Liver (tissue), 9 donors: ENCODE results near the gene KCNJ14. TPM values are rescaled to one million over a fixed set of nuclear protein-coding genes. Genes with fewer than 3 reads are reported as not detected.

Experiments
- DNase-seq: peaks from one replicate; pipeline ENCODE4 v3.0.0-alpha.2; 2017; ENCODE audit warnings: low spot score
- H3K27ac ChIP-seq, 2 donors: one replicate each; pipeline ENCODE4 v1.7.0; 2013; ENCODE audit warnings: inconsistent platforms in 2 of 2, low read length in 2 of 2, control low read depth in 1 of 2, low read depth in 1 of 2, mild to moderate bottlenecking in 1 of 2
- H3K27me3 ChIP-seq, 4 donors: one replicate each; pipeline versions ENCODE4 v1.6.1 to v1.7.0; 2013; ENCODE audit warnings: low read length in 3 of 4, inconsistent platforms in 1 of 4, mild to moderate bottlenecking in 1 of 4, moderate library complexity in 1 of 4; ENCODE audit not compliant: control insufficient read depth in 4 of 4, insufficient read depth in 4 of 4
- H3K36me3 ChIP-seq, 4 donors: one replicate each; pipeline versions ENCODE4 v1.6.1 to v1.7.0; 2013; ENCODE audit warnings: low read length in 3 of 4, mild to moderate bottlenecking in 3 of 4, low read depth in 1 of 4, moderate library complexity in 1 of 4; ENCODE audit not compliant: control insufficient read depth in 4 of 4, insufficient read depth in 3 of 4
- H3K4me1 ChIP-seq, 4 donors: one replicate each; pipeline versions ENCODE4 v1.6.1 to v1.7.0; 2013; ENCODE audit warnings: low read length in 3 of 4, mild to moderate bottlenecking in 3 of 4, moderate library complexity in 1 of 4; ENCODE audit not compliant: control insufficient read depth in 4 of 4, insufficient read depth in 4 of 4
- H3K4me3 ChIP-seq, 3 donors: one replicate each; pipeline versions ENCODE4 v1.6.1 to v1.7.0; 2013; ENCODE audit warnings: low read length in 3 of 3, control low read depth in 1 of 3, low read depth in 1 of 3, mild to moderate bottlenecking in 1 of 3
- H3K9ac ChIP-seq, 2 donors: one replicate each; pipeline ENCODE4 v1.7.0; 2013; ENCODE audit warnings: low read length in 2 of 2, mild to moderate bottlenecking in 2 of 2, moderate library complexity in 2 of 2, control low read depth in 1 of 2, low read depth in 1 of 2
- H3K9me3 ChIP-seq, 4 donors: one replicate each; pipeline versions ENCODE4 v1.6.1 to v1.7.0; 2013; ENCODE audit warnings: low read length in 3 of 4; ENCODE audit not compliant: control insufficient read depth in 4 of 4
- EGR1 ChIP-seq, 2 donors: IDR thresholded peaks; 2 replicates each; pipeline ENCODE4 v1.6.1; 2016 to 2018; ENCODE audit warnings: antibody characterized with exemption in 2 of 2, low read depth in 2 of 2
- FOXA1 ChIP-seq: IDR thresholded peaks from 2 replicates; pipeline ENCODE4 v1.6.1; 2016; ENCODE audit warnings: antibody characterized with exemption
- FOXA2 ChIP-seq: IDR thresholded peaks from 2 replicates; pipeline ENCODE4 v1.6.1; 2016; ENCODE audit warnings: antibody characterized with exemption
- GABPA ChIP-seq, 2 donors: IDR thresholded peaks in 1 of 2; conservative IDR thresholded peaks in 1 of 2; 2 replicates each; pipeline ENCODE4 v1.6.1; 2016; ENCODE audit warnings: antibody characterized with exemption in 2 of 2, mild to moderate bottlenecking in 1 of 2, moderate library complexity in 1 of 2
- HNF4A ChIP-seq, 2 donors: conservative IDR thresholded peaks; 2 replicates each; pipeline ENCODE4 v1.6.1; 2016; ENCODE audit warnings: antibody characterized with exemption in 2 of 2, mild to moderate bottlenecking in 2 of 2
- HNF4G ChIP-seq: IDR thresholded peaks from 2 replicates; pipeline ENCODE4 v1.6.1; 2016; ENCODE audit warnings: antibody characterized with exemption
- JUND ChIP-seq, 2 donors: IDR thresholded peaks; 2 replicates each; pipeline ENCODE4 v1.6.1; 2016; ENCODE audit warnings: antibody characterized with exemption in 2 of 2
- NR2F2 ChIP-seq: IDR thresholded peaks from 2 replicates; pipeline ENCODE4 v1.6.1; 2016; ENCODE audit warnings: antibody characterized with exemption
- SP1 ChIP-seq: IDR thresholded peaks from 2 replicates; pipeline ENCODE4 v1.6.1; 2018; ENCODE audit warnings: antibody characterized with exemption, mild to moderate bottlenecking
- TAF1 ChIP-seq: conservative IDR thresholded peaks from 2 replicates; pipeline ENCODE4 v1.6.1; 2016; ENCODE audit warnings: antibody characterized with exemption, mild to moderate bottlenecking
- YY1 ChIP-seq: IDR thresholded peaks from 2 replicates; pipeline ENCODE4 v1.6.1; 2016; ENCODE audit warnings: antibody characterized with exemption, mild to moderate bottlenecking
- WGBS: extraction: QIAGEN DNeasy Blood & Tissue Kit; methylation state at CpG from one replicate; pipeline ENCODE4 v1.1.7; 2013; 5-methylcytosine and 5-hydroxymethylcytosine counted together
- polyA plus RNA-seq, 2 donors: library from polyadenylated mRNA; stranded (reverse) in 1 of 2; unstranded in 1 of 2; fragments of 200-250 nt in 1 of 2; fragments of >200 nt in 1 of 2; fragmentation: Nextera tagmentation in 1 of 2; extraction: Ambion mirVana in 1 of 2; gene quantifications; one replicate each; pipeline versions ENCODE4 v1.2.1 to v1.2.3, GENCODE V29; 2013 to 2015
- total RNA-seq, 2 donors: library from RNA; depleted of rRNA; stranded (reverse); fragments of >200 nt; gene quantifications; one replicate each; pipeline ENCODE4 v1.2.3, GENCODE V29; 2014
- TF ChIP-seq, protein P1 (sequence below): IDR thresholded peaks from 2 replicates; pipeline ENCODE4 v1.6.1; 2016; ENCODE audit warnings: antibody characterized with exemption
- TF ChIP-seq, protein P2 (sequence below): IDR thresholded peaks from 2 replicates; pipeline ENCODE4 v1.6.1; 2016; ENCODE audit warnings: antibody characterized with exemption
- TF ChIP-seq, protein P3 (sequence below): IDR thresholded peaks from 2 replicates; pipeline ENCODE4 v1.6.1; 2016; ENCODE audit warnings: antibody characterized with exemption
- TF ChIP-seq, protein P4 (sequence below): fragments of 150-350 bp; IDR thresholded peaks from 2 replicates; pipeline ENCODE4 v1.5.1; 2017; ENCODE audit warnings: improper control_type of control experiment, low read depth, low read length; ENCODE audit not compliant: missing input control
- donor health status: healthy.
- donor health status: healthy.
- donor health status: healthy.
- donor health status: healthy.
- donor health status: healthy.

Gene KCNJ14
- total and polyA plus RNA-seq, 4 donors: 0.06 to 0.92 (median 0.17) TPM

DNA sequence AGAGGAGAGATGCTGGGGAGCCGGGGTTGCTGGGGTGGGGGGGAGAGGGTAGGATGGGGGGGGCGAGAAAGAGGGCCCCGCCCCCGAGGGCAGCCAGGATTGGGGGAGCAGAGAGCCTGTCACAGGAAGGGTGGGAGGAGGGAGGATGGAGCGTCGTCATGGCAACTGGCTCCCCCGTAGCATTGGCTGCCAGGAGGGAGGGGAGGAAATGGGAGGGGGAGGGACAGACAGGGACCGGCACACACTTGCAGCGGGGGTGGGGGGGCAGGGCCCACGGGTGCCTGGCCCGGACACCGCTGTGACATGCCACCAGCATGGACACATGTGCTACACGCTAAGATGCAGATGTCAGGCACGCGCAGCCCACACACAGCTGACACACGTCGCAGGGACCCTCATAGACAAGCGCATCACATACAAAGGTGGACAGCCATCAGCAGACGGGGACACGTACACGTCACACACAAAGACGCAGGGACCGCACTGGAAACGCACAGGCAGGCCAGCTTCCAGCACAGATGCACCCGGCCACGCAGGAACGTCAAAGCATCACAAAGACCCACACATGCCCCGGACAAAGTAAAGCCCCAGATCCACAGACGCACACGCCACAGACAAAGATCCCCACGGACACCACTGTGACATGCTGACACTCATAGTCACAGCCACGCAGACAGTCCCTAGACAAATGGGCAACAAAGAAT lies 56.6 kb downstream of the KCNJ14 start, which contains the start of gene LMTK3:
Gene LMTK3 (minus strand): TSS at position 36 of the 704 bp plus-strand sequence. CDS start 259 bp downstream, outside the sequence.
- Histone ChIP-seq H3K4me3 (no peak within 1 kb of the TSS), H3K27ac (no peak within 1 kb of the TSS), H3K4me1 (peaks cover 0 to 9% (median 1%) of the 10 kb centered on the region in 4 donors), H3K27me3 (peaks cover 0 to 8% (median 2%) of the 10 kb centered on the region in 4 donors), H3K9ac (no peak within 1 kb of the TSS), H3K9me3 (no peaks in the 10 kb centered on the region), H3K36me3 (no peaks in the 10 kb centered on the region)
- TF ChIP-seq, protein P1, sequence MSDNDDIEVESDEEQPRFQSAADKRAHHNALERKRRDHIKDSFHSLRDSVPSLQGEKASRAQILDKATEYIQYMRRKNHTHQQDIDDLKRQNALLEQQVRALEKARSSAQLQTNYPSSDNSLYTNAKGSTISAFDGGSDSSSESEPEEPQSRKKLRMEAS: no peak
- no peak for TF ChIP-seq FOXA1
- TF ChIP-seq HNF4G: no peak
- TF ChIP-seq TAF1: no peak
- no peak for TF ChIP-seq EGR1 (IDR thresholded peaks at IDR 0.05; ENCODE audit: low read depth in 2 of 2)
- TF ChIP-seq, protein P2, sequence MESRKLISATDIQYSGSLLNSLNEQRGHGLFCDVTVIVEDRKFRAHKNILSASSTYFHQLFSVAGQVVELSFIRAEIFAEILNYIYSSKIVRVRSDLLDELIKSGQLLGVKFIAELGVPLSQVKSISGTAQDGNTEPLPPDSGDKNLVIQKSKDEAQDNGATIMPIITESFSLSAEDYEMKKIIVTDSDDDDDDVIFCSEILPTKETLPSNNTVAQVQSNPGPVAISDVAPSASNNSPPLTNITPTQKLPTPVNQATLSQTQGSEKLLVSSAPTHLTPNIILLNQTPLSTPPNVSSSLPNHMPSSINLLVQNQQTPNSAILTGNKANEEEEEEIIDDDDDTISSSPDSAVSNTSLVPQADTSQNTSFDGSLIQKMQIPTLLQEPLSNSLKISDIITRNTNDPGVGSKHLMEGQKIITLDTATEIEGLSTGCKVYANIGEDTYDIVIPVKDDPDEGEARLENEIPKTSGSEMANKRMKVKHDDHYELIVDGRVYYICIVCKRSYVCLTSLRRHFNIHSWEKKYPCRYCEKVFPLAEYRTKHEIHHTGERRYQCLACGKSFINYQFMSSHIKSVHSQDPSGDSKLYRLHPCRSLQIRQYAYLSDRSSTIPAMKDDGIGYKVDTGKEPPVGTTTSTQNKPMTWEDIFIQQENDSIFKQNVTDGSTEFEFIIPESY: no peak
- no peak for TF ChIP-seq JUND (IDR thresholded peaks at IDR 0.05)
- TF ChIP-seq SP1: no peak
- TF ChIP-seq, protein P3, sequence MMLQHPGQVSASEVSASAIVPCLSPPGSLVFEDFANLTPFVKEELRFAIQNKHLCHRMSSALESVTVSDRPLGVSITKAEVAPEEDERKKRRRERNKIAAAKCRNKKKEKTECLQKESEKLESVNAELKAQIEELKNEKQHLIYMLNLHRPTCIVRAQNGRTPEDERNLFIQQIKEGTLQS: no peak
- TF ChIP-seq GABPA (IDR thresholded peaks at IDR 0.05 in 1 of 2, conservative IDR thresholded peaks at IDR 0.05 in 1 of 2): no peak
- no peak for TF ChIP-seq FOXA2
- TF ChIP-seq, protein P4, sequence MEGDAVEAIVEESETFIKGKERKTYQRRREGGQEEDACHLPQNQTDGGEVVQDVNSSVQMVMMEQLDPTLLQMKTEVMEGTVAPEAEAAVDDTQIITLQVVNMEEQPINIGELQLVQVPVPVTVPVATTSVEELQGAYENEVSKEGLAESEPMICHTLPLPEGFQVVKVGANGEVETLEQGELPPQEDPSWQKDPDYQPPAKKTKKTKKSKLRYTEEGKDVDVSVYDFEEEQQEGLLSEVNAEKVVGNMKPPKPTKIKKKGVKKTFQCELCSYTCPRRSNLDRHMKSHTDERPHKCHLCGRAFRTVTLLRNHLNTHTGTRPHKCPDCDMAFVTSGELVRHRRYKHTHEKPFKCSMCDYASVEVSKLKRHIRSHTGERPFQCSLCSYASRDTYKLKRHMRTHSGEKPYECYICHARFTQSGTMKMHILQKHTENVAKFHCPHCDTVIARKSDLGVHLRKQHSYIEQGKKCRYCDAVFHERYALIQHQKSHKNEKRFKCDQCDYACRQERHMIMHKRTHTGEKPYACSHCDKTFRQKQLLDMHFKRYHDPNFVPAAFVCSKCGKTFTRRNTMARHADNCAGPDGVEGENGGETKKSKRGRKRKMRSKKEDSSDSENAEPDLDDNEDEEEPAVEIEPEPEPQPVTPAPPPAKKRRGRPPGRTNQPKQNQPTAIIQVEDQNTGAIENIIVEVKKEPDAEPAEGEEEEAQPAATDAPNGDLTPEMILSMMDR: no peak
- no peak for TF ChIP-seq HNF4A (conservative IDR thresholded peaks at IDR 0.05)
- WGBS: 12% methylated on average over 32 of the region's 32 CpGs
- DNase-seq: no peak

DNA sequence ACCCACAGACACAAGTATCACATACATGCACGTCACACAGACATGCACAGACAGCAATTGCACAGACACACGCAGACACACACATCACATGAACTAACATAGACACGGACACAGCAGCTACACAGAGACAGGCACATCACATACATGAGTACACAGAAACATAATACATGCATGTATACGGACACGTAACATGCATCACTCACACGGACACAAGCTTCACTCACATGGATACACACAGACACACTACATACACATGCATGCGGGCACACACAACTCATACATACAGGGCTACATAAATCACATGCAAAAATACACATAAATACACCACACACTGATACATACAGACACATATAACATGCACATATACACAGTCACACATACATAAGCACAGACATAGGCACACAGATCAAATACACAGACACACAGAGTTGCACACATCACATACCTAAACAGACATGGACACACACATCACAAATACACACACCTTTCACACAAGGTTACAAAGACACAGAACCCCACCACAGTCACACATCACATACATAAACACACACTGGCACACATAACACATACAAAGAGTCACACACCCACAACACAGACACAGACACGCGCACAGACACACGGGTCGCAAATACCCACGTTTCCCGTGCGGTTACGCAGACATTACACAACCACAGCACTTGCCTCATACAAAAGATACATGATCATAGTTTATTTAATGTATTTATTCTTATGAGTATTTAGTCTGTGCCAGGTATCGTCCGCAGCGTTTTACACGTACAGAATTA lies 57.3 kb downstream of the KCNJ14 start:
- peaks cover 0 to 9% (median 1%) of the 10 kb centered on the region in 4 donors for H3K4me1 ChIP-seq
- peaks cover 0 to 8% (median 2%) of the 10 kb centered on the region in 4 donors for H3K27me3 ChIP-seq
- 41% methylated on average over 19 of the region's 19 CpGs for WGBS
- no peak overlapping the region for H3K4me3 ChIP-seq
- TF ChIP-seq FOXA2: no peak
- TF ChIP-seq NR2F2: no peak
- TF ChIP-seq, protein P3: no peak
- TF ChIP-seq GABPA (IDR thresholded peaks at IDR 0.05 in 1 of 2, conservative IDR thresholded peaks at IDR 0.05 in 1 of 2): no peak
- no peak for TF ChIP-seq YY1
- TF ChIP-seq SP1: no peak
- TF ChIP-seq, protein P1: no peak
- TF ChIP-seq, protein P2: no peak
- TF ChIP-seq HNF4A (conservative IDR thresholded peaks at IDR 0.05): no peak
- no peaks in the 10 kb centered on the region for H3K9me3 ChIP-seq
- H3K27ac ChIP-seq: no peak overlapping the region
- DNase-seq: no peak
- H3K9ac ChIP-seq: no peak overlapping the region
- H3K36me3 ChIP-seq: no peaks in the 10 kb centered on the region
